GM18519 (cell line): ENCODE data around the gene LRIT2.
"Not testable (repeated sequence)": the region's sequence is repeated elsewhere in the genome, so short reads cannot be mapped to it uniquely, and the experiment has no call there.

Experiments
- ATAC-seq: cut with Tn5 transposase; IDR thresholded peaks from one replicate; pipeline ENCODE4 v1.9.1; 2021; ENCODE audit warnings: mild to moderate bottlenecking, moderate library complexity; ENCODE audit not compliant: unreplicated experiment, low FRiP score

Gene LRIT2

DNA sequence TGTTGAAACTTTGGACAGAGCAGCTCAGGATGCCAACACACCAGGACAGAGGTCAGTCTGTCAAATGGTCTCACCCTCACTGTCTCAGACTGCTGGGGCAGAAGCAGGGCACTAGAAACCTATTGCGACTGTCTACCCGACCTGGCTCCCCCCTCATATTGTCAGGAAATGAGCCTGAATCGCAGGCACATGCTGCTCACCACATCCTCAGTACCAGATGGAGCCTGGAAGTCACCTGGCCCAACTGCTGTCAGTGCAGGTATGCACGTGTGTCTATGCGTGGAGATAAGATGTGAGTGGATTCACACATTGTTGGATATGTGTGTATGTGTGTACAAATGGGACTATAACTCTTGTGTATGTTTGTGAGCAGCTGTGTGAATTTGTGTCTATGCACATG is 34.2 kb downstream of the LRIT2 start:
- ATAC-seq, result no peak

DNA sequence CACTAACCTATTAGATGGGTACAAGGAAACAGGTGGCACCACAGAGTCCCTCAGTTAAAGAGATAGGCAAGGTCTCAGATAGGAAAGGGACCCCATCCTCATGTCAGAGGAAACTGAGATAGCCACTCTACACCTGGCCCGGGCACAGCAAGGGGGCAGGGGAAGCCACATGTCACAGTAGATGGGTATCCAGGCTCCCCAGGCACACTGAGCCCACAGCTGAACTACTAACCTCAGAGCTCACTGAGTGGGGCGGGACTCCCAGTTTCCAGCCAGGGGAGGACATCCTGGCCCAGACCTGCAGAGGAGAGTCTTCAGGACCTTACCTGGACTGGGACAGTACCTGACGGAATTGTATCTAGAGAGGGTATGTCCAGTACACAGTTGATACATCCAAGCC is 34.7 kb downstream of the LRIT2 start:
- no peak for ATAC-seq

- no peak for ATAC-seq
Observed at GRCh38 chr10:84188815-84189214, 36.5 kb downstream of the LRIT2 start.

GRCh38 chr10:84185526-84186175 is 39.7 kb downstream of the LRIT2 start:
- no peak for ATAC-seq

DNA sequence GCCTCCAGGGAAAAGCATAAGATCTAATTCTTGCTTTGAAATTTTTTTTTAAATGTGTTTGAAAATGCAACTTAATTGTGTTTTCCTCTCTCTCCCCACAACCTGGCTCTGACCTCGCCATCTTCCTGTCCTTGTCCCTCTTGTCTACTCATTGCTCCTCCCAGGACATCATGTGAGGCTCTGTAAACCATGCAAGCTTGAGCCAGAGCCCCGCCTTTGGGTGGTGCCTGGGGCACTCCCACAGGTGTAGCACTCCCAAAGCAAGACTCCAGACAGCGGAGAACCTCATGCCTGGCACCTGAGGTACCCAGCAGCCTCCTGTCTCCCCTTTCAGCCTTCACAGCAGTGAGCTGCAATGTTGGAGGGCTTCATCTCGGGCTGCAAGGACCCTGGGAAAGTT is 40.8 kb downstream of the LRIT2 start:
- ATAC-seq, result no peak

- ATAC-seq, result no peak
Observed at GRCh38 chr10:84181631-84182030, 43.7 kb downstream of the LRIT2 start.

DNA sequence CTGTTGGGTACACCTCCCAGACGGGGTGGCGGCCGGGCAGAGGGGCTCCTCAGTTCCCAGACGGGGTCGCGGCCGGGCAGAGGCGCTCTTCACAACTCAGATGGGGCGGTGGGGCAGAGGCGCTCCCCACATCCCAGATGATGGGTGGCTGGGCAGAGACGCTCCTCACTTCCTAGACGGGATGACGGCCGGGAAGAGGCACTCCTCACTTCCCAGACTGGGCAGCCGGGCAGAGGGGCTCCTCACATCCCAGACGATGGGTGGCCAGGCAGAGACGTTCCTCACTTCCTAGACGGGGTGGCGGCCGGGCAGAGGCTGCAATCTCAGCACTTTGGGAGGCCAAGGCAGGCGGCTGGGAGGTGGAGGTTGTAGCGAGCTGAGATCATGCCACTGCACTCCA is 45.0 kb downstream of the LRIT2 start:
- not testable (repeated sequence) for ATAC-seq

DNA sequence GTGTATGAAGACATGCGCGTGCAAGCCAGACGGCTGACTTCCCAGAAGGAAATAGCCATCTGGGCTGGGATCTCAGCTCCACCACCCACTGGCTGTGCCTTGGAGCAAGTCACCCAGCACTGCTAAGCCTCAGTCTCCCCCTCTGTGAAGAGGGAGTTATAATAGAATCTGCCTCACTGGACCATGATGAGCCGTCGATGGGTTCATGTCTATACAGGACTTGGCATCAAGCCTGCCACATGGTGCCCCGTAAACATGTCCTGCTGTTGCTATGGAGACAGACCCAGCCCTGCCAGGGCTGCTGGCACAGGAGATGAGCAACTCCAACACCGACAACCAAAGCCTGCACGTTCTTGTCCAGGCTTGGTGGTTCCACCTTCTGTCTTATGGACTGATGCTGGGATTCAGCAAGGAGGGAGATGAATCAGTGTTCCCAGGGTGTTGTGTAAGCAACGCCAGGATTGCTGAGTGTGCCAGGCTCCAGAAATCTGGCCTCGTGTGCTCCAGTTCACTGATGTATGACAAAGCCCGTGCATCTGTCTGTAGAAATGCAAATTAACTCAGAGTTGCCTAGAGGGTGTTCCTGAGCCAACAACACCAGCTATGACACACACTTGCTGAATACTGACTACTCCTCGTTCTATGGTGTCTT is 46.2 kb downstream of the LRIT2 start:
- ATAC-seq, result peak; percentile 95

- ATAC-seq, result no peak
Observed at GRCh38 chr10:84178160-84178609, 47.2 kb downstream of the LRIT2 start.

DNA sequence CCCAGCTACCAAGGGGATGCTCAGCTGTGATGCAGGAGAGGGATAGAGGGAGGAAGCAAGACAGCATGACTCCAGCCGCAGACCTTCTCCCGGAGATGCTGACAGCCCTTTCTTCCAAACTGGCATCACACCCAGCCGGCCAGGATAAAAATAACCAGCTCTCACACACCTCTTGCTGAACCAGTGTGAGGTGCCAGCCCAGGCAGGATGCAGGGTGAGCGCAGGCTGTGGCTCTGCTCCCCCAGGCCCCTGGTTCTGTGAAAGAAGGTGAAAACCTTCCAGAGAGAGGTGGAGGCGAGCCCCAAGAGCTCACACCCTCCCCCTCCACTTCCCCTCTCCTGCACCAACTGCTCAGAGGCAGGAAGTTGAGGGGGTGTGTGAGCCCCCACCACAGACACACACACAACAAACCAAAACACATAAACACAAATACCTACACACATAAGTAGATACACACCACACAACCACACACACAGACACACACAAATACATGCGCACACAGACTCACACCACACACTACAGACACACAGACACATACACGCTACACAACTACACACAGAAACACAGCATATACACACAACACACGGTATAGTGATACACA is 47.7 kb downstream of the LRIT2 start:
- ATAC-seq, result peak; percentile 34

DNA sequence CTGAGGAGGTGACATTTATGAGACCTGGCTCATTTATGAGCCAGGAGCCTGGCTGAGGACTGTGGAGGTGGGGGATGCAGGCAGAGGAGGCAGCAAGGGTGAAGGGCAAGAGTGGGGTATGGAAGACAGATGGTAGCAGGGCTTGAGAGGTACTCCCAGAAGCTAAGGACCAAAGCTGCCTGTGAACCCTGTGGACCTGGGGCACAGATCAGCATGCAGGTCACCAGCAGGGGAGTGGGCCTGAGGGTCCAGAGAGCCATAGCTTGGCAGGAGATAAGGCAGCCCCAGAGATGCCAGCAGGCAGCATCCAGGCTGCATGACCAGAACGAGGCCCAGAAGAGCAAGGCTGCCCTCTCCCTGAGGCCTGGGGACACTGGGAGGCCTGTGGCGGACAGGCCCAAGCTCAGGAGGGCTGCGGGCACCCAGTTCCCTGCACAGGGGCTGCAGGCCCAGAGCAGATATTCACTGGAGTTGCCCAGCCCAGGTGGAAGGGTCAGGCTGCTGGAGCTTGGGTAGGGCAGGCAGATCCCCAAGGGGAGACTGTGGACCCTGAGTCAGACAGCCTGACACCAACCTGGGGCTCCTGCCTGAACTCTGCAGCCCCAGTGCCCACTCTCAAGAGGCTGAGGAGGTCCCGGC is 48.4 kb downstream of the LRIT2 start:
- ATAC-seq, result no peak

- ATAC-seq, result no peak
Observed at GRCh38 chr10:84176351-84176750, 49.0 kb downstream of the LRIT2 start.

DNA sequence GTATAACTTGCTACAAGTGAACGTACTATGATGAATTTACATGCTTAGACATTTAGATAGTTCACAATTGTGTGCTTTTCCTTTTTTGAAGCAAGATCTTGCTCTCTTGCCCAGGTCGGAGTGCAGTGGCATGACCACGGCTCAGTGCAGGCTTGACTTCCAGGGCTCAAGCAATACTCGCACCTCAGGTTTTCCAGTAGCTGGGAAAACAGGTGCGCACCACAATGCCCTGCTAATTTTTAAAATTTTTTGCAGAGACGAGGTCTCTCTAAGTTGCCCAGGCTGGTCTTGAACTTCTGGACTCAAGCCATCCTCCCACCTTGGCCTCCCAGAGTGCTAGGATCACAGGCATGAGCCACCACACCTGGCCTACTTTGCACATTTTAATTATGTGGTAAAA is 49.9 kb downstream of the LRIT2 start:
- ATAC-seq, result no peak

GRCh38 chr10:84173501-84173929 is 51.8 kb downstream of the LRIT2 start, which contains the start of gene GPR15LG:
Gene GPR15LG (plus strand): TSS chr10:84173801. CDS start chr10:84173852, 51 bp downstream.
- ATAC-seq, result no peak

- no peak for ATAC-seq
Observed at GRCh38 chr10:84172467-84173356, 52.6 kb downstream of the LRIT2 start.

- not testable (repeated sequence) for ATAC-seq
Observed at GRCh38 chr10:84171700-84172466, 53.5 kb downstream of the LRIT2 start.

DNA sequence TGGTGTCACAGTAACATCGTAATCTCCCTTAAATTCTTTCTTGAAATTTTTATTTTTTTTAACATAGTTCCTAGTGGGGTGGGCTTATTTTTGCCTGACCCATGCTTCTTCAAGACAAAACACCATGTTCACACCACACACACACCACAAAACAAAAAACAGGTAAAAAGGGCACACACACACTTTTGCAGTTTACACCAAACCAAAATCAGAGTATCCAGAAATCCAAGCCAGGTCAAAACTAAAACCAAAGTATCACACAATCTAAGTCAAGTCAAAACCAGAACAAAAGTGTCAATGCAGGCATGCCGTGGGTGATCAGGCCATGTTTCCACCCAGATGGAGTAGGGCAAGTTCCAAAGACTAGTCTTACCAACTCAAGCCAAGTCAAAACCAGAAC is 54.1 kb downstream of the LRIT2 start:
- ATAC-seq, result not testable (repeated sequence)
